ENCODE measurements around the gene POMT2.

DNA sequence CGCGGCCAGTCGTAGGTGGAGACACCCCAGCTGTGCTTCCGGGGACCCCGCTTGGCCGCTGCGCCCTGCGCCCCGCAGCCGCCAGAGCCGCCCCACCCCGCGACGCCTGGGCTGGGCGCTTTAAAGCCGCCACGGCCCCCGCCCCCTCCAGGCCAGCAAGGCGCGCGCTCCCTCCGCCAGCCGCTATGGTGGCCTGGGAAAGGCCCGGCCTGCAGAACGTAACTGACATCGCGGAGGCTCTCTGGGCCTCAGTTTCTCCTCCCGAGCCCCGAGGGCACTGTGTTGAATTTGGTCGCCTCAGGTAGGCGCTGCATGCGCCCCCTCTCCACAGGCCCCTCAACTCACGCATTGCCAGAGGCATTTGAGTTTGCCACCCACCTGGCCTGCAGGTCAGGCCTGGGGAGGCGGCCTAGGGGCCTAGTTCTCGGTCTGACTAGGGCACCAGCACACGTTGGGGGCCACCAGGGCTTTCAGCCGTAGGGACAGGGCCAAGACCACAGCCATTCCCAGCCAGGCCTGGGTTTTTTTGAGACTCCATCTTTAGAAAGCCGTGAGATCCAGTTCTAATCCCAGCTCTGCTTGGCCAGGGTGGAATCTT lies 49.5 kb downstream of the POMT2 start, which contains the start of gene NGB:
- TF ChIP-seq TAF1 (IDR thresholded peaks at IDR 0.05; ENCODE audit: low read depth, low read length) = no peak
- no peak for TF ChIP-seq PAX5 (IDR thresholded peaks at IDR 0.05; ENCODE audit: insufficient read depth, low read length, severe bottlenecking)
- no peak for TF ChIP-seq POLR2AphosphoS5 (IDR thresholded peaks at IDR 0.05; ENCODE audit: low read depth, low read length)
- no peak for TF ChIP-seq SPI1 (IDR thresholded peaks at IDR 0.05; ENCODE audit: low read depth, low read length)

All from GM12891 (cell line).